Heart right ventricle (tissue), 16 donors: ENCODE measurements around the gene MOGAT1. TPM values are rescaled to one million over a fixed set of nuclear protein-coding genes. Genes with fewer than 3 reads are reported as not detected.

Source experiments
- ATAC-seq, 8 donors: fragments of 200-7000 bp; cut with Tn5 transposase; one replicate each; pipeline ENCODE4 v1.9.1; 2020; ENCODE audit warnings: mild to moderate bottlenecking in 8 of 8, moderate library complexity in 8 of 8, moderate number of reproducible peaks in 1 of 8
- DNase-seq, 2 donors: peaks; one replicate each; pipeline ENCODE4 v3.0.0-alpha.2; 2020
- H3K27ac ChIP-seq, 10 donors: fragments of 200-600 bp; sonication (generic) in 2 of 10; one replicate each; pipeline versions ENCODE4 v1.5.0 to v1.8.0; 2020 to 2022; ENCODE audit warnings: mild to moderate bottlenecking in 3 of 10
- H3K27me3 ChIP-seq, 7 donors: fragments of 200-600 bp; one replicate each; pipeline ENCODE4 v1.8.0; 2021 to 2022; ENCODE audit warnings: mild to moderate bottlenecking in 2 of 7
- H3K36me3 ChIP-seq, 9 donors: fragments of 200-600 bp; sonication (generic) in 1 of 9; one replicate each; pipeline versions ENCODE4 v1.5.0 to v1.8.0; 2020 to 2022; ENCODE audit warnings: mild to moderate bottlenecking in 2 of 9
- H3K4me1 ChIP-seq, 9 donors: fragments of 200-600 bp; sonication (generic) in 1 of 9; one replicate each; pipeline versions ENCODE4 v1.5.0 to v1.8.0; 2020 to 2022; ENCODE audit warnings: mild to moderate bottlenecking in 4 of 9
- H3K4me3 ChIP-seq, 10 donors: fragments of 200-600 bp; sonication (generic) in 2 of 10; one replicate each; pipeline versions ENCODE4 v1.5.0 to v1.8.0; 2020 to 2022; ENCODE audit warnings: mild to moderate bottlenecking in 7 of 10, moderate library complexity in 2 of 10
- H3K9me3 ChIP-seq, 11 donors: fragments of 200-600 bp in 10 of 11; sonication (generic) in 2 of 11; one replicate each; pipeline versions ENCODE4 v1.5.0 to v1.8.0; 2013 to 2022; ENCODE audit warnings: mild to moderate bottlenecking in 2 of 11, control low read depth in 1 of 11, moderate library complexity in 1 of 11
- WGBS, 2 donors: extraction: QIAGEN DNeasy Blood & Tissue Kit; methylation state at CpG; one replicate each; pipeline ENCODE4 v1.1.7; 2013; ENCODE audit warnings: inconsistent platforms in 1 of 2; 5-methylcytosine and 5-hydroxymethylcytosine counted together
- intact Hi-C, 10 donors: fragments of 100-400 bp; cut with DNase I; formaldehyde crosslinking; loops; one replicate each; pipeline versions ENCODE4 v1.11.1 to v1.14.2; 2022
- polyA plus RNA-seq, 2 donors: library from polyadenylated mRNA; stranded (reverse); fragments of 200-250 nt; gene quantifications; one replicate each; pipeline ENCODE4 v1.2.3, GENCODE V29; 2013
- total RNA-seq, 10 donors: library from RNA; stranded (reverse); fragmentation: NEBNext Ultra II Directional in 3 of 10; extraction: Animal tissue kit (Norgen Biotek cat#: 25700) in 3 of 10; gene quantifications; one replicate each; pipeline versions ENCODE4 v1.2.1 to v1.2.4, GENCODE V29; 2021 to 2023
- TF ChIP-seq, protein P1 (sequence below), 9 donors: fragments of 200-600 bp; sonication (generic) in 2 of 9; IDR thresholded peaks; one replicate each; pipeline versions ENCODE4 v1.5.0 to v1.8.0; 2021 to 2022; ENCODE audit warnings: antibody characterized with exemption in 9 of 9, mild to moderate bottlenecking in 5 of 9, moderate library complexity in 1 of 9
- donor health status: Arrhythmogenic right ventricular cardiomyopathy.
- donor health status: ischemic (EF 13 %, LVEDD 7.1; RV severe dilation, severe dysfunction).
- donor health status: healthy with polysubstance abuse.
- donor health status: DM: no; HTN: yes; CAD: no.
- donor health status: DM: no; HTN: no; CAD: no.
- donor health status: ischemic (EF 25% LVEDD 6.9; RV normal size, moderate dysfunction).
- donor health status: ischemic (EF 25% LVEDD 5.7; RV mildly dilated, moderate dysfunction).
- donor health status: healthy.
- donor health status: DM: yes; HTN: yes; CAD: no.
- donor health status: Ischemic cardiomyopathy.
- donor health status: ischemic (EF 35%, LVEDD 5.7; RV mildly dilated, moderate dysfunction).
- donor health status: nonischemic (EF 11% LVEDD 7.7; RV severe dilation, severe dysfunction).
- donor health status: DM: yes; HTN: yes; CAD: no.
- donor health status: PGD.
- donor health status: ischemic (EF 29% LVEDD 5.4; RV normal size, mild dysfunction).
- donor health status: nonischemic (EF 23%, LVEDD 6.1; RV moderate dilation, normal function).

MOGAT1 gene
- total and polyA plus RNA-seq, 12 donors, result 0.07 to 0.93 (median 0.56) TPM; not detected in 3

DNA sequence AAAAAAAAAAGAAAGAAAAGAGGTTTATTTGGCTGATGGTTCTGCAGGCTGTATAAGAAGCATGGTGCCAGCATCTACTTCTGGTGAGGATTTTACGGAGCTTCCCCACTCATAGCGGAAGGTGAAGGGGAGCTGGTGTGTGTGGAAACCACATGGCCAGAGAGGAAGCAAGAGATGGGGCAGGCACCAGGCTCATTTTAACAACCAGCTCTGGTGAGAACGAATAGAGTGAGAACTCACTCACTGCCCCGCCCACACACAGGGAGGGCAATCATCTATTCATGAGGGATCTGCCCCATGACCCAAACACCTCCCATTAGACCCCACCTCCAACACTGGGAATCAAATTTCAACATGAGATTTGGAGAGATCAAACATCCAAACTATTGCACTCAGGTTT, 68.5 kb downstream of the MOGAT1 start:
- intact Hi-C loops, result loop anchor here in 1 of 10 donors (5.0 kb wide), 1 partner anchor 47 kb away; no protein-coding TSS in a partner anchor
- Histone ChIP-seq H3K4me1 (peaks cover 0 to 43% (median 14%) of the 10 kb centered on the region in 9 donors), H3K9me3 (no peaks in the 10 kb centered on the region), H3K27ac (no peak overlapping the region), H3K36me3 (no peaks in the 10 kb centered on the region), H3K27me3 (no peaks in the 10 kb centered on the region), H3K4me3 (no peak overlapping the region)
- ATAC-seq, result no peak
- TF ChIP-seq, protein P1, sequence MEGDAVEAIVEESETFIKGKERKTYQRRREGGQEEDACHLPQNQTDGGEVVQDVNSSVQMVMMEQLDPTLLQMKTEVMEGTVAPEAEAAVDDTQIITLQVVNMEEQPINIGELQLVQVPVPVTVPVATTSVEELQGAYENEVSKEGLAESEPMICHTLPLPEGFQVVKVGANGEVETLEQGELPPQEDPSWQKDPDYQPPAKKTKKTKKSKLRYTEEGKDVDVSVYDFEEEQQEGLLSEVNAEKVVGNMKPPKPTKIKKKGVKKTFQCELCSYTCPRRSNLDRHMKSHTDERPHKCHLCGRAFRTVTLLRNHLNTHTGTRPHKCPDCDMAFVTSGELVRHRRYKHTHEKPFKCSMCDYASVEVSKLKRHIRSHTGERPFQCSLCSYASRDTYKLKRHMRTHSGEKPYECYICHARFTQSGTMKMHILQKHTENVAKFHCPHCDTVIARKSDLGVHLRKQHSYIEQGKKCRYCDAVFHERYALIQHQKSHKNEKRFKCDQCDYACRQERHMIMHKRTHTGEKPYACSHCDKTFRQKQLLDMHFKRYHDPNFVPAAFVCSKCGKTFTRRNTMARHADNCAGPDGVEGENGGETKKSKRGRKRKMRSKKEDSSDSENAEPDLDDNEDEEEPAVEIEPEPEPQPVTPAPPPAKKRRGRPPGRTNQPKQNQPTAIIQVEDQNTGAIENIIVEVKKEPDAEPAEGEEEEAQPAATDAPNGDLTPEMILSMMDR (IDR thresholded peaks at IDR 0.05), result no peak
- no peak for DNase-seq
- WGBS, 2 donors, result 94 to 95% methylated on average over 4 of the region's 4 CpGs

DNA sequence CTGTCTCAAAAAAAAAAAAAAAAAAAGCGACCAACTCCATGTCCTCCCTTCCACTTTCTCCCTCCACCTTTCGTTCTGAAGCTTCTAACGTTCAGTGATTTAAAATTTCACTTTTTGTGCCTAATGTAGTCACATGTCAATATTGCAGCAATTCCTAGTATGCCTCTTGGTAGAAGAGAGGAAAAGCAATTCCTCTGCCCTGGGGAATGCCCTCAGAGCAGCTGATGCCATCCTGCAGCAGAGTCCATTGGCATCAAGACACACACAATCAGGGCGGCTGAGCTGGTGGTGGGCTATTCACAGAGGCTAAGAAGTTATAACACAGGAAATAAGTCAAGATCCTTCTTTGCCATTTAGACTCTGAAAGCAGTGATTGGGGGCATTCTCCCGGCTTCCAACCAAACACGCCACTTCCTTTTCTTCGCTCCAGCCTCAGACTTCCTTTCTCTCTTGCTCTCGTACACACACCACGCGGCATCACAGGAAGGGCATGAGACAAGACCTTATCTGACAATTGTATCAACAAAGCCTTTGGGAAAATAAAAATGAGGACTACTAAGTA, 71.9 kb downstream of the MOGAT1 start:
- Histone ChIP-seq H3K36me3 (no peaks in the 10 kb centered on the region), H3K27ac (peak overlapping the region in 3 of 10 donors; percentile 42 to 61 (median 53)), H3K4me1 (peaks cover 4 to 33% (median 19%) of the 10 kb centered on the region in 9 donors), H3K27me3 (no peaks in the 10 kb centered on the region), H3K4me3 (no peak overlapping the region), H3K9me3 (no peaks in the 10 kb centered on the region)
- peak in 6 of 8 donors; percentile 38 to 69 (median 52) for ATAC-seq
- DNase-seq, result no peak
- TF ChIP-seq, protein P1 (IDR thresholded peaks at IDR 0.05), result no peak
- intact Hi-C loops, result no loop called here
- 56 to 57% methylated on average over 10 of the region's 10 CpGs for WGBS, 2 donors

DNA sequence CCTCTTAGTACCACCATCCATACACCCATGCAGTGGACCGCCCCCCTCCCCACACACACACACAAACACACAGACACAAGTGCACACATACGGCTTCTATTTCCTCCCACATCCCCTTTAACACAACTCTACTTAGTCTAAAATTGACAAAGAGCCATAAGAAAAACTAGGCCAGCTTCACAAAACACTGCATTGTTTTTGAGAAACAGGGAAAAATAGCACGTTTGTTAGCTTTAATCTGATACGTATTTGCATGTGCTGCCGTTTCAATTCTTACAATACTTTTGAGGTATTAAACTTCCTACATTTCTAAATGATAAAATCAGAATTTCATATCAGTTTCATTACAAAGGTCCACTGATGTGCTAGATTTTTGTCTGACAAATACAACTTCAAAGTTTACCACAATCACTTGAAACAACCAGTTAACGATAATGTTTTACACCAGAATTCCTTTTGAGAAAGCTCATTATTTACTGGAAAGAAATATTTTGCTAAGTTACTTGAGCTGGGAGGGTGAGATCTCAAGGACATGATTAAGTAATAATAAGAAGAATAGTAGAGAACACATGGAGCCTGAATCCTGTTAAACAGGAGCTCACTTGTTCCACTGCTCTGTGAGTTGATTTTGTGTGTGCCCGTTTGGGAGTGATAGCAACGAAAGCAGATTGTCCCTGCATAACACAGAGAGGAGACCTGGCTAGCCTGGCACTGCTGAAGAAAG, 74.5 kb downstream of the MOGAT1 start:
- ATAC-seq, result peak in 4 of 8 donors; percentile 33 to 77 (median 42)
- DNase-seq, result no peak
- TF ChIP-seq, protein P1 (IDR thresholded peaks at IDR 0.05), result no peak
- no peaks in the 10 kb centered on the region for H3K27me3 ChIP-seq
- H3K9me3 ChIP-seq, result no peaks in the 10 kb centered on the region
- H3K4me1 ChIP-seq, result peaks cover 4 to 33% (median 19%) of the 10 kb centered on the region in 9 donors
- no peaks in the 10 kb centered on the region for H3K36me3 ChIP-seq
- H3K27ac ChIP-seq, result peak overlapping the region in 2 of 10 donors; percentile 38 to 42
- 45 to 67% methylated on average over 8 of the region's 8 CpGs for WGBS, 2 donors
- H3K4me3 ChIP-seq, result no peak overlapping the region
- intact Hi-C loops, result no loop called here

DNA sequence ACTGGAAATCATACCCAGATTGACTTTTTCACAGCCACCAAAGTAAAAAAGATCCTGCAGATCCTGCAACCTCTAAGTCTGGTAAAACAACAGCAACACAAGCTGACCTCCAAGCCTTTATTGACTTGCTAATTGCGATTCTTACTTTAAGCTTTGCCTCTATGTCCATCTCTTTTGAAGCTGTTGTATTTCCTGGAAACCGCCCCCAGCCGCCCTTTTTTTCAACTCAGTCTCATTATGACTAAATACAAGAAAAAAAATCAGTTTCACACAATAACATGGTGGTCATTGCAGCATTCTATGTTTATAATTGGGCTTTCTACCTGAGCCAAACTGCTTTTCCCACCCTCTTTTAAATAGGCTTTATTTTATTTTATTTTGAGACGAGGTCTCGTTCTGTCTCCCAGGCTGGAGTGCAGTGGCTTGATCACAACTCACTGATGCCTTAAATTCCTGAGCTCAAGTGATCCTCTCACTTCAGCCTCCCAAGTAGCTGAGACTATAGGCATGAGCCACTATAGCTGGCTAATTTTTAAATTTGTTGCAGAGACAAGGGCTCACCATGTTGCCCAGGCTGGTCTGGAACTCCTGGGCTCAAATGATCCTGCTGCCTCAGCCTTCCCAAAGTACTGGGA, 76.2 kb downstream of the MOGAT1 start:
- Histone ChIP-seq H3K36me3 (no peaks in the 10 kb centered on the region), H3K4me1 (peaks cover 4 to 41% (median 24%) of the 10 kb centered on the region in 9 donors), H3K27me3 (no peaks in the 10 kb centered on the region), H3K4me3 (no peak overlapping the region), H3K27ac (no peak overlapping the region), H3K9me3 (no peaks in the 10 kb centered on the region)
- TF ChIP-seq, protein P1 (IDR thresholded peaks at IDR 0.05), result no peak
- DNase-seq, result no peak
- ATAC-seq, result no peak
- intact Hi-C loops, result no loop called here
- whole genome bisulfite sequencing, 2 donors, result 74 to 84% methylated on average over 5 of the region's 5 CpGs
